Breast epithelium (tissue), 3 donors: Measurements from ENCODE around the gene VPS25.

Source experiments
- POLR2A ChIP-seq: fragments of 450-650 bp; IDR thresholded peaks from one replicate; pipeline ENCODE4 v1.6.1; 2016; ENCODE audit warnings: antibody characterized with exemption, mild to moderate bottlenecking, moderate library complexity
- POLR2AphosphoS5 ChIP-seq, 3 donors: sonication (generic); formaldehyde crosslinking; IDR thresholded peaks; one replicate each; pipeline ENCODE4 v1.6.1; 2017; ENCODE audit warnings: antibody characterized with exemption in 3 of 3

DNA sequence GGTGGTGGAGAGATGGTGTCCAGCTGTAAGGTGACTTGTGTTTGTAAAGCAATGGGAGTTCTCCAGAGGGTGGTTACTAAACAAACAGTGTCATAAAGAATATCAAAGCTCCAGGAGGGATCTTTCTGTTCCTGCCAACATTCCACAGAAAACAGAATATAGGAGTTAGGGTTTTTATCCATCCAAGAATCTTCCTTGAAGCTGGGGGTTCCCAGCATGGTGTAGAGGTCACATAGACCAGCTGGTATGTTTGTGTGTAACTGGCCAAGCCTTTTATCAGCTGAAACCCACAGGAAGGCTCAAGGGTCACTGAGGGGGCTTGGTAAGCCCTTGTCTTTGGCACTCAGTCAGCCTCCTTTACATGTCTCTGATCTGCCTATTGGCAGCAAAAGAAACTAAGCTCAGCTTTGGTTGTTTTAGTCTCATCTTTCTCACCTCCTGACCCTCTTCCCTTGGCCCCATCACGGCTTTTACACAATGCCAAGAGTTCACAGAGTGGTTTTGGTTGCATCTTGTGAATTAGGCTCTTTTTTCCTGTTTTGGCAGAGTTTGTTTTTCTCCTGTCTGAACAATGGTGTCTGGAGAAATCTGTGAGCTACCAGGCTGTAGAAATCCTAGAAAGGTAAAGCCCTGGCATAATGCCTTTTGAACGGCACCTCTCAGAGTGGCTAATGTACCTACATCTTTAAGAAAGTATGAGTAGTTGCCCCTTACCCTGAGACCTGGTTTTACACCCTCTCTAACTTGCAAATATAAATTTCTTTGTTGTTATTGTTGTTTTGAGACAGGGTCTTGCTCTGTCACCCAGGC is 30.0 kb downstream of the VPS25 start:
- TF ChIP-seq POLR2AphosphoS5 (IDR thresholded peaks at IDR 0.05) (no peak), POLR2A (no peak)
